OCI-LY1 (cell line): ENCODE measurements around the gene DPP4.

Experiments used
- CTCF ChIP-seq: fragments of 200-600 bp; sonication (generic), shearing (Covaris generic); IDR thresholded peaks from 2 replicates; pipeline ENCODE4 v1.5.1; 2017; ENCODE audit warnings: mild to moderate bottlenecking, antibody characterized with exemption, low read length, moderate library complexity, mixed read lengths
- EZH2 ChIP-seq: fragments of 200-600 bp; sonication (generic), shearing (Covaris generic); IDR thresholded peaks from 2 replicates; pipeline ENCODE4 v1.8.0; 2017; ENCODE audit warnings: borderline replicate concordance, mixed run types, mild to moderate bottlenecking, antibody characterized with exemption, low read length, moderate library complexity, mixed read lengths

- TF ChIP-seq CTCF: no peak
- no peak for TF ChIP-seq EZH2
These were observed 102.5 kb downstream of the DPP4 start for GRCh38 chr2:161971551-161971950.
